GM23248 (cell line): ENCODE results near the gene REM2. TPM values are rescaled to one million over a fixed set of nuclear protein-coding genes. Genes with fewer than 3 reads are reported as not detected.

ENCODE experiments used
- DNase-seq: peaks from one replicate; pipeline ENCODE4 v3.0.0-alpha.2; 2015
- H2AFZ ChIP-seq: fragments of 200-600 bp; sonication (generic); 2 replicates; pipeline ENCODE4 v1.6.1; 2016; ENCODE audit warnings: antibody characterized with exemption
- H3F3A ChIP-seq: fragments of 200-600 bp; sonication (generic); 2 replicates; pipeline ENCODE4 v1.6.1; 2016; ENCODE audit warnings: mild to moderate bottlenecking, antibody characterized with exemption, mixed run types; ENCODE audit not compliant: insufficient read depth
- H3K27ac ChIP-seq: fragments of 200-600 bp; sonication (generic); 2 replicates; pipeline ENCODE4 v1.5.1; 2016; ENCODE audit warnings: mild to moderate bottlenecking
- H3K27me3 ChIP-seq: fragments of 200-600 bp; sonication (generic); replicated peaks from 2 replicates; pipeline ENCODE4 v1.6.1; 2016; ENCODE audit warnings: mild to moderate bottlenecking; ENCODE audit not compliant: insufficient read depth
- H3K36me3 ChIP-seq: fragments of 200-600 bp; sonication (generic); 2 replicates; pipeline ENCODE4 v1.6.1; 2016; ENCODE audit warnings: low read depth, mild to moderate bottlenecking
- H3K4me1 ChIP-seq: fragments of 200-600 bp; sonication (generic); 2 replicates; pipeline ENCODE4 v1.6.1; 2016; ENCODE audit warnings: mild to moderate bottlenecking; ENCODE audit not compliant: insufficient read depth
- H3K4me2 ChIP-seq: fragments of 200-600 bp; sonication (generic); one replicate; pipeline ENCODE4 v1.6.1; 2016; ENCODE audit warnings: mild to moderate bottlenecking; ENCODE audit not compliant: unreplicated experiment
- H3K4me3 ChIP-seq: fragments of 200-600 bp; sonication (generic); 2 replicates; pipeline ENCODE4 v1.5.1; 2016; ENCODE audit warnings: mild to moderate bottlenecking
- H3K79me2 ChIP-seq: fragments of 200-600 bp; sonication (generic); 2 replicates; pipeline ENCODE4 v1.6.1; 2016; ENCODE audit warnings: mild to moderate bottlenecking; ENCODE audit not compliant: insufficient read depth
- H3K9ac ChIP-seq: fragments of 200-600 bp; sonication (generic); 2 replicates; pipeline ENCODE4 v1.6.1; 2016; ENCODE audit warnings: mild to moderate bottlenecking
- H3K9me2 ChIP-seq: fragments of 200-600 bp; sonication (generic); 2 replicates; pipeline ENCODE4 v1.6.1; 2016; ENCODE audit warnings: mixed run types, mild to moderate bottlenecking, moderate library complexity; ENCODE audit not compliant: insufficient read depth
- H3K9me3 ChIP-seq: fragments of 200-600 bp; sonication (generic); one replicate; pipeline ENCODE4 v1.6.1; 2017; ENCODE audit warnings: low read depth
- H4K20me1 ChIP-seq: fragments of 200-600 bp; sonication (generic); 2 replicates; pipeline ENCODE4 v1.6.0; 2016; ENCODE audit not compliant: insufficient read depth
- EZH2 ChIP-seq: fragments of 200-600 bp; sonication (generic); IDR thresholded peaks from 2 replicates; pipeline ENCODE4 v1.6.1; 2018; ENCODE audit warnings: antibody characterized with exemption, mild to moderate bottlenecking; ENCODE audit not compliant: insufficient read depth, poor library complexity, severe bottlenecking
- EZH2phosphoT487 ChIP-seq: fragments of 200-600 bp; sonication (generic); IDR thresholded peaks from 2 replicates; pipeline ENCODE4 v1.6.1; 2018; ENCODE audit warnings: antibody characterized with exemption, moderate library complexity, mild to moderate bottlenecking, low read depth; ENCODE audit not compliant: insufficient read depth
- WGBS, 2 experiments: methylation state at CpG; one replicate each; pipeline ENCODE4 v1.1.6; 2015 to 2017; ENCODE audit warnings: low lambda C conversion rate in 2 of 2, low coverage in 1 of 2; ENCODE audit errors: missing lambda C conversion rate in 2 of 2; 5-methylcytosine and 5-hydroxymethylcytosine counted together
- in situ Hi-C: fragments of 300-500 bp; cut with MboI; formaldehyde crosslinking; loops from 2 replicates; pipeline ENCODE4 v1.15.0; 2020
- polyA plus RNA-seq: library from polyadenylated mRNA; unstranded; fragments of >200 nt; fragmentation: Nextera tagmentation; extraction: Ambion mirVana; gene quantifications from 2 replicates; pipeline ENCODE4 v1.2.1, GENCODE V29; 2016
- total RNA-seq: library from RNA; depleted of rRNA; stranded (reverse); fragments of >200 nt; shearing (Covaris generic); gene quantifications from 2 replicates; pipeline ENCODE4 v1.2.3, GENCODE V29; 2014

REM2 gene
- total and polyA plus RNA-seq, 2 experiments from 2014 or later, result 0.22 TPM; not detected in 1

DNA sequence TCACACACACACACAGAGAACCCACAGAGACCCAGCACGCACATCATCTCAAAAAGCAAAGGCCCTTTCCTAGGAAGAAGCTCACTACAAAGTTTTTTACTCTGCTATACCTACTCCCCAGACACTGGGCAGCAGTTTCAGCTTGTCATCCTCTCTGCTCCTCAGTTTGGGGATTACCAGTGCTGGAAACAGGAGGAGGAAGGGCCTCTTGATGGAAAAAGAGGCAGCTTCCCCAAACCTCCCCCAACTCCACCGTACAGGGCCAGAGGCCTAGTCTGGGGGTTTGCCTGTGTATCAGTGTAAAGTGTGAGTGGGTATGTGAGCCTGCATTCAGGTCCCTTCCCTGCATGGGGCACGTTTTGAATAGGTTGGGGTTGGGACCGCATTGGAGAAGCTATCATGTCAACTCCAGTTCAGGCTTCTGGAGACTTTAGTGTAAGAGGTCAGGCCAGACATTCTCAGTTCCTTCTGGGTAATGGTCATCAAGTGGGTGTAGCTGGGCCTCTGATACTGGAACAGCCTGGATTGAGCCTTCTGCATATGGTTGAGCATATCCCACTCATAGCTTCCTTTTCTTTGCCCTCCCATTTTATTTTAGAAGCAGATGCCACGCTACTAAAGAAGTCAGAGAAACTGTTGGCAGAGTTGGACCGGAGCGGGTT, 1.2 kb downstream of the REM2 start:
- in situ Hi-C loops, result no loop called here
- 81 to 91% methylated on average over 5 to 7 of the region's 7 CpGs for WGBS, 2 experiments
- DNase-seq, result no peak

GRCh38 chr14:22884738-22885523, 1.9 kb downstream of the REM2 start:
- Histone ChIP-seq H3K9me3 (no peaks in the 10 kb centered on the region), H3K4me3 (no peak overlapping the region), H2AFZ (no peak overlapping the region), H3K9me2 (no peaks in the 10 kb centered on the region), H3K27ac (no peak overlapping the region), H3K36me3 (no peaks in the 10 kb centered on the region), H3K9ac (no peak overlapping the region), H4K20me1 (no peaks in the 10 kb centered on the region), H3F3A (peaks cover 16% of the 10 kb centered on the region), H3K4me1 (no peaks in the 10 kb centered on the region; the same call in 1 of the 2 replicates), H3K79me2 (no peaks in the 10 kb centered on the region), H3K4me2 (no peak overlapping the region), H3K27me3 (no peaks in the 10 kb centered on the region)
- no peak for DNase-seq
- WGBS, 2 experiments, result 84 to 87% methylated on average over 10 of the region's 11 CpGs
- TF ChIP-seq EZH2phosphoT487 (no peak), EZH2 (no peak)
- in situ Hi-C loops, result no loop called here

More for the DNA sequence above, 1.2 kb downstream of the REM2 start:
- Histone ChIP-seq H3K9ac (no peak overlapping the region), H3K9me2 (no peaks in the 10 kb centered on the region), H3K4me3 (no peak overlapping the region), H4K20me1 (no peaks in the 10 kb centered on the region), H2AFZ (no peak overlapping the region), H3K4me2 (no peak overlapping the region), H3K36me3 (no peaks in the 10 kb centered on the region), H3K27ac (no peak overlapping the region), H3K9me3 (no peaks in the 10 kb centered on the region), H3K4me1 (no peaks in the 10 kb centered on the region; the same call in 1 of the 2 replicates), H3K79me2 (no peaks in the 10 kb centered on the region), H3K27me3 (no peaks in the 10 kb centered on the region), H3F3A (peaks cover 16% of the 10 kb centered on the region)
- no peak for TF ChIP-seq EZH2phosphoT487
- TF ChIP-seq EZH2, result no peak

DNA sequence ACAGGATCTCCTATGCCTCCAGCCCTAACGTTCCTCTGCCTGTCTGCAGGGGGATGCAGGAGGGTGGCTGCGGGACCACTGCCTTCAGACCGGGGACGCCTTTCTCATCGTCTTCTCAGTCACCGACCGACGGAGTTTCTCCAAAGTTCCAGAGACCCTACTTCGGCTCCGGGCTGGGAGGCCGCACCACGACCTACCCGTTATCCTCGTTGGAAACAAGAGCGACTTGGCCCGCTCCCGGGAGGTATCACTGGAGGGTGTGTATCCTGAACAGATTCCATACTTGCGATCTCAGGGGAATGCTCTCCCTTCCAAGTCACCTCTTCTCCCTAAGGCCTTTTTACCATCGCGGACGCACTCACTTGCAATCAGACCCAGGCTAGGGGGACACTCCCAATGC, 3.0 kb downstream of the REM2 start:
- Histone ChIP-seq H3K9me3 (no peaks in the 10 kb centered on the region), H3K4me1 (no peaks in the 10 kb centered on the region; the same call in 1 of the 2 replicates), H3K79me2 (no peaks in the 10 kb centered on the region), H3K27me3 (no peaks in the 10 kb centered on the region), H3K9me2 (no peaks in the 10 kb centered on the region), H3K4me3 (no peak overlapping the region), H3F3A (peaks cover 16% of the 10 kb centered on the region), H3K36me3 (no peaks in the 10 kb centered on the region), H4K20me1 (no peaks in the 10 kb centered on the region), H2AFZ (peak overlapping the region; percentile 90; the same call in 1 of the 2 replicates), H3K9ac (no peak overlapping the region), H3K4me2 (no peak overlapping the region), H3K27ac (no peak overlapping the region)
- no peak for DNase-seq
- in situ Hi-C loops, result no loop called here
- TF ChIP-seq EZH2phosphoT487 (no peak), EZH2 (no peak)
- WGBS, 2 experiments, result 88 to 89% methylated on average over 21 of the region's 21 CpGs

- Histone ChIP-seq H3K9me3 (no peaks in the 10 kb centered on the region), H2AFZ (peak overlapping the region; percentile 90), H3K79me2 (no peaks in the 10 kb centered on the region), H3K9me2 (no peaks in the 10 kb centered on the region), H3K27me3 (no peaks in the 10 kb centered on the region), H3K4me2 (peak overlapping the region; percentile 76), H3K27ac (no peak overlapping the region), H3F3A (peaks cover 9% of the 10 kb centered on the region), H4K20me1 (no peaks in the 10 kb centered on the region), H3K4me3 (peak overlapping the region; percentile 76), H3K4me1 (no peaks in the 10 kb centered on the region; the same call in 1 of the 2 replicates), H3K9ac (peak overlapping the region; percentile 72), H3K36me3 (no peaks in the 10 kb centered on the region)
- 7 to 9% methylated on average over 62 to 75 of the region's 77 CpGs for WGBS, 2 experiments
- DNase-seq, result peak; percentile 76
- in situ Hi-C loops, result no loop called here
- TF ChIP-seq EZH2phosphoT487, result no peak
- TF ChIP-seq EZH2, result no peak
Measured at GRCh38 chr14:22886500-22887259, 3.7 kb downstream of the REM2 start.
